Astrocyte (in vitro differentiated cells and primary cell): ENCODE data around the gene SLC35G6. TPM values are rescaled to one million over a fixed set of nuclear protein-coding genes. Genes with fewer than 3 reads are reported as not detected.

ENCODE experiments used
- DNase-seq: peaks from one replicate; pipeline ENCODE4 v3.0.0-alpha.2; 2010; ENCODE audit warnings: low read depth
- FAIRE-seq: peaks from 2 replicates; lab custom pipeline; 2011; peaks lifted over from hg19 to GRCh38; lab: Jason Lieb, UNC
- H2AFZ ChIP-seq: 2 replicates; pipeline ENCODE4 v1.6.0; 2012; ENCODE audit warnings: low read depth, low read length, inconsistent platforms
- H3K27ac ChIP-seq: 2 replicates; pipeline ENCODE4 v1.5.1; 2011; ENCODE audit warnings: low read depth, low read length, inconsistent platforms
- H3K27me3 ChIP-seq: 2 replicates; pipeline ENCODE4 v1.6.0; 2011; ENCODE audit warnings: low read length, inconsistent platforms; ENCODE audit not compliant: insufficient read depth
- H3K36me3 ChIP-seq: 2 replicates; pipeline ENCODE4 v1.5.1; 2011; ENCODE audit warnings: low read length, inconsistent platforms; ENCODE audit not compliant: insufficient read depth
- H3K4me1 ChIP-seq: 2 replicates; pipeline ENCODE4 v1.5.1; 2011; ENCODE audit warnings: low read length, inconsistent platforms; ENCODE audit not compliant: insufficient read depth
- H3K4me2 ChIP-seq: 2 replicates; pipeline ENCODE4 v1.6.0; 2012; ENCODE audit warnings: low read length, inconsistent platforms
- H3K4me3 ChIP-seq: 2 replicates; pipeline ENCODE4 v1.5.1; 2011; ENCODE audit warnings: low read depth, mild to moderate bottlenecking, low read length, inconsistent platforms; ENCODE audit not compliant: insufficient read depth
- H3K79me2 ChIP-seq: 2 replicates; pipeline ENCODE4 v1.6.0; 2012; ENCODE audit warnings: mild to moderate bottlenecking, low read length, inconsistent platforms; ENCODE audit not compliant: insufficient read depth
- H3K9ac ChIP-seq: 2 replicates; pipeline ENCODE4 v1.6.0; 2012; ENCODE audit warnings: mild to moderate bottlenecking, low read length, inconsistent platforms
- H3K9me3 ChIP-seq: 2 replicates; pipeline ENCODE4 v1.5.1; 2012; ENCODE audit warnings: low read depth, mild to moderate bottlenecking, low read length, inconsistent platforms; ENCODE audit not compliant: insufficient read depth
- H4K20me1 ChIP-seq: 2 replicates; pipeline ENCODE4 v1.6.0; 2012; ENCODE audit warnings: low read length, inconsistent platforms; ENCODE audit not compliant: insufficient read depth
- H3K27ac Mint-ChIP-seq: one replicate; pipeline ENCODE4 v1.8.0; 2021; ENCODE audit warnings: mild to moderate bottlenecking, mixed read lengths; ENCODE audit not compliant: unreplicated experiment
- H3K27me3 Mint-ChIP-seq: one replicate; pipeline ENCODE4 v1.8.0; 2021; ENCODE audit warnings: low read depth, mixed read lengths; ENCODE audit not compliant: unreplicated experiment
- H3K36me3 Mint-ChIP-seq: one replicate; pipeline ENCODE4 v1.8.0; 2021; ENCODE audit warnings: low read depth, mixed read lengths; ENCODE audit not compliant: unreplicated experiment
- H3K4me1 Mint-ChIP-seq: one replicate; pipeline ENCODE4 v1.8.0; 2021; ENCODE audit warnings: low read depth, mixed read lengths; ENCODE audit not compliant: unreplicated experiment
- H3K4me3 Mint-ChIP-seq: one replicate; pipeline ENCODE4 v1.8.0; 2021; ENCODE audit warnings: mild to moderate bottlenecking, moderate library complexity, mixed read lengths; ENCODE audit not compliant: unreplicated experiment
- H3K9me3 Mint-ChIP-seq: one replicate; pipeline ENCODE4 v1.8.0; 2021; ENCODE audit warnings: mild to moderate bottlenecking, mixed read lengths; ENCODE audit not compliant: unreplicated experiment
- EZH2 ChIP-seq: IDR thresholded peaks from 2 replicates; pipeline ENCODE4 v1.6.1; 2012; ENCODE audit warnings: mild to moderate bottlenecking, low read length, inconsistent platforms; ENCODE audit not compliant: insufficient read depth
- total RNA-seq: library from RNA; stranded (reverse); gene quantifications from 2 replicates; pipeline ENCODE4 v1.2.1, GENCODE V29; 2021
- TF ChIP-seq, protein P1 (sequence below): IDR thresholded peaks from 2 replicates; pipeline ENCODE4 v1.5.1; 2011; ENCODE audit warnings: low read depth, mild to moderate bottlenecking, inconsistent platforms, low read length, moderate library complexity; ENCODE audit not compliant: insufficient read depth

Gene SLC35G6
- total RNA-seq, 1 donor from 2014 or later: not detected

DNA sequence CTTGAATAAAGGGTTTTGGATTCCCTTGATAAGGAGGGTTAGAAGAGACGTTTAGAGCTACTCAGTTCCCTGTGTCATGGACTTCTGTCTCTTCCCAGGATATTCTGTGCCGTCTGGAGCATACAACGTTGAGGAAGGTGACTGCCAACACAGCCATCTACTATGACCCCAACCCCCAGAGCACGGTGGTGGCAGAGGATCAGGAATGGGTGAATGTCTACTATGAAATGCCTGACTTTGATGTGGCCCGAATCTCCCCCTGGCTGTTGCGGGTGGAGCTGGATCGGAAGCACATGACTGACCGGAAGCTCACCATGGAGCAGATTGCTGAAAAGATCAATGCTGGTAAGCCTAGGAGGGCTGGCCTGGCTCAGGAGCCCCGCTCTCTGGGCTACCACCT lies 27.6 kb downstream of the SLC35G6 start:
- Histone ChIP-seq H3K36me3 (peaks cover 54% of the 10 kb centered on the region), H3K4me1 (no peaks in the 10 kb centered on the region), H3K4me2 (no peak overlapping the region), H2AFZ (no peak overlapping the region), H4K20me1 (peaks cover 47% of the 10 kb centered on the region), H3K27me3 (no peaks in the 10 kb centered on the region), H3K4me3 (no peak overlapping the region), H3K9me3 (no peaks in the 10 kb centered on the region), H3K27ac (no peak overlapping the region), H3K79me2 (peaks cover 8% of the 10 kb centered on the region), H3K9ac (no peak overlapping the region)
- H3K4me1 Mint-ChIP-seq: peaks cover 1% of the 10 kb centered on the region
- no peak for FAIRE-seq
- no peak for DNase-seq
- H3K27me3 Mint-ChIP-seq: no peaks in the 10 kb centered on the region
- no peak overlapping the region for H3K27ac Mint-ChIP-seq
- TF ChIP-seq EZH2: no peak
- TF ChIP-seq, protein P1, sequence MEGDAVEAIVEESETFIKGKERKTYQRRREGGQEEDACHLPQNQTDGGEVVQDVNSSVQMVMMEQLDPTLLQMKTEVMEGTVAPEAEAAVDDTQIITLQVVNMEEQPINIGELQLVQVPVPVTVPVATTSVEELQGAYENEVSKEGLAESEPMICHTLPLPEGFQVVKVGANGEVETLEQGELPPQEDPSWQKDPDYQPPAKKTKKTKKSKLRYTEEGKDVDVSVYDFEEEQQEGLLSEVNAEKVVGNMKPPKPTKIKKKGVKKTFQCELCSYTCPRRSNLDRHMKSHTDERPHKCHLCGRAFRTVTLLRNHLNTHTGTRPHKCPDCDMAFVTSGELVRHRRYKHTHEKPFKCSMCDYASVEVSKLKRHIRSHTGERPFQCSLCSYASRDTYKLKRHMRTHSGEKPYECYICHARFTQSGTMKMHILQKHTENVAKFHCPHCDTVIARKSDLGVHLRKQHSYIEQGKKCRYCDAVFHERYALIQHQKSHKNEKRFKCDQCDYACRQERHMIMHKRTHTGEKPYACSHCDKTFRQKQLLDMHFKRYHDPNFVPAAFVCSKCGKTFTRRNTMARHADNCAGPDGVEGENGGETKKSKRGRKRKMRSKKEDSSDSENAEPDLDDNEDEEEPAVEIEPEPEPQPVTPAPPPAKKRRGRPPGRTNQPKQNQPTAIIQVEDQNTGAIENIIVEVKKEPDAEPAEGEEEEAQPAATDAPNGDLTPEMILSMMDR: no peak
- peak overlapping the region; percentile 27 for H3K4me3 Mint-ChIP-seq
- peaks cover 19% of the 10 kb centered on the region for H3K36me3 Mint-ChIP-seq
- no peaks in the 10 kb centered on the region for H3K9me3 Mint-ChIP-seq

DNA sequence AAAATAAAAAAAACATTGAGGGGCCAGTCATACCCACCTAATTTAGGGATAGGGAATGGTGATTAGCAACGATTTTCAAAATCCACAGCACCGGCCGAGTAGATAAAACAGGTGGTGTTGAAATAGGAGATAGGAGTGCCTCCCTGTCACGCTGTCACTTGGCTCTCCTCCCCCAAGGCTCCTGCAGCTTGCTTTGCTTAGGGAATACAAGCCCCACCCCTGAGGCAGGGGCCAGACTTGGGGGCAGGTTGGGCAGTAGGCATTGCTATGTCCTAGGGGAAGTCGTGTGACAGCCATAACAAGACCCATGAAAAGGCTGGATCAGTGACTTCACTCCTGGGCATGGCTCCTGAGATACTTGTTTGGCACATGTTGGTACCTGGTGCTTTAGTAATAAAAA lies 28.7 kb downstream of the SLC35G6 start:
- no peaks in the 10 kb centered on the region for H3K9me3 Mint-ChIP-seq
- TF ChIP-seq, protein P1: no peak
- TF ChIP-seq EZH2: no peak
- Histone ChIP-seq H3K27ac (no peak overlapping the region), H4K20me1 (peaks cover 45% of the 10 kb centered on the region), H3K9ac (no peak overlapping the region), H3K4me2 (no peak overlapping the region), H3K4me3 (no peak overlapping the region), H3K9me3 (no peaks in the 10 kb centered on the region), H3K4me1 (no peaks in the 10 kb centered on the region), H3K79me2 (peaks cover 8% of the 10 kb centered on the region), H3K36me3 (peaks cover 48% of the 10 kb centered on the region), H2AFZ (no peak overlapping the region), H3K27me3 (no peaks in the 10 kb centered on the region)
- H3K4me1 Mint-ChIP-seq: peaks cover 1% of the 10 kb centered on the region
- FAIRE-seq (no peak), DNase-seq (no peak)
- no peaks in the 10 kb centered on the region for H3K27me3 Mint-ChIP-seq
- H3K27ac Mint-ChIP-seq: no peak overlapping the region
- H3K36me3 Mint-ChIP-seq: peaks cover 26% of the 10 kb centered on the region
- no peak overlapping the region for H3K4me3 Mint-ChIP-seq

DNA sequence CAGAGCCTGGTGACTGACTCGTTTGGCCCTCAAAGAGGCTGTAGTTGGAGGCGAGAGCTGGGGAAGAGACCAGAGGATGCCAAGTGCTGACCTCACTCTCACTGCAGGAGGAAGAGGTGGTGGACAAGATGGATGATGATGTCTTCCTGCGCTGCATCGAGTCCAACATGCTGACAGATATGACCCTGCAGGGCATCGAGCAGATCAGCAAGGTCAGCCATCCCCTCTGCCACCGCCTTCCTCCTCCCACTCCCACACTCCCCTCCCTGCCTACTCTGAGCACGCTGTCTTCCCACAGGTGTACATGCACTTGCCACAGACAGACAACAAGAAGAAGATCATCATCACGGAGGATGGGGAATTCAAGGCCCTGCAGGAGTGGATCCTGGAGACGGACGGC lies 29.9 kb downstream of the SLC35G6 start:
- Histone ChIP-seq H4K20me1 (peaks cover 40% of the 10 kb centered on the region), H3K27ac (no peak overlapping the region), H3K4me1 (no peaks in the 10 kb centered on the region), H3K4me2 (no peak overlapping the region), H3K9ac (no peak overlapping the region), H3K79me2 (peaks cover 8% of the 10 kb centered on the region), H2AFZ (no peak overlapping the region), H3K4me3 (no peak overlapping the region), H3K36me3 (peaks cover 40% of the 10 kb centered on the region), H3K9me3 (no peaks in the 10 kb centered on the region), H3K27me3 (no peaks in the 10 kb centered on the region)
- FAIRE-seq: no peak
- Mint-ChIP-seq H3K4me1 (peaks cover 1% of the 10 kb centered on the region), H3K9me3 (no peaks in the 10 kb centered on the region), H3K27me3 (no peaks in the 10 kb centered on the region), H3K36me3 (peaks cover 22% of the 10 kb centered on the region), H3K27ac (peak overlapping the region; percentile 50), H3K4me3 (no peak overlapping the region)
- no peak for TF ChIP-seq EZH2
- TF ChIP-seq, protein P1: no peak
- DNase-seq: no peak
